ENCODE data around the gene FRMD7. TPM values are rescaled to one million over a fixed set of nuclear protein-coding genes. Genes with fewer than 3 reads are reported as not detected.
"Not testable (repeated sequence)": the region's sequence is repeated elsewhere in the genome, so short reads cannot be mapped to it uniquely, and the experiment has no call there.

The FRMD7 gene
- total and polyA plus RNA-seq, 7 donors: under 0.01 to 0.55 TPM; not detected in 5

GRCh38 chrX:132165651-132166050, 37.8 kb upstream of the FRMD7 start:
- Histone ChIP-seq H3K27me3 (no peaks in the 10 kb centered on the region), H3K27ac (no peak overlapping the region), H3K4me1 (no peaks in the 10 kb centered on the region), H3K36me3 (no peaks in the 10 kb centered on the region), H3K4me3 (no peak overlapping the region), H3K9me3 (no peaks in the 10 kb centered on the region)
- no peak for TF ChIP-seq POLR2AphosphoS5 (IDR thresholded peaks at IDR 0.05)
- no peak for TF ChIP-seq POLR2A (IDR thresholded peaks at IDR 0.05)
- no peak for TF ChIP-seq EP300 (IDR thresholded peaks at IDR 0.05)
- TF ChIP-seq CTCF (IDR thresholded peaks at IDR 0.05): no peak
- DNase-seq: no peak
- intact Hi-C loops (cut with DNase I): no loop called here

- no peak overlapping the region for H3K4me3 ChIP-seq
- no peak for TF ChIP-seq EP300 (IDR thresholded peaks at IDR 0.05)
- TF ChIP-seq POLR2A (IDR thresholded peaks at IDR 0.05): no peak
- no peak for TF ChIP-seq POLR2AphosphoS5 (IDR thresholded peaks at IDR 0.05)
- TF ChIP-seq CTCF (IDR thresholded peaks at IDR 0.05): no peak
- intact Hi-C loops (cut with DNase I): no loop called here
Measured at GRCh38 chrX:132165005-132165404, 37.2 kb upstream of the FRMD7 start.

GRCh38 chrX:132163094-132163493, 35.3 kb upstream of the FRMD7 start:
- H3K27ac ChIP-seq; H3K36me3 ChIP-seq; H3K27me3 ChIP-seq; intact Hi-C loops (cut with DNase I); H3K4me3 ChIP-seq; H3K4me1 ChIP-seq; DNase-seq; H3K9me3 ChIP-seq: not testable (repeated sequence)
- 93 to 95% methylated on average over 3 of the region's 3 CpGs for WGBS, 2 donors

More at GRCh38 chrX:132165005-132165404, 37.2 kb upstream of the FRMD7 start:
- Histone ChIP-seq H3K4me1 (no peaks in the 10 kb centered on the region), H3K27ac (no peak overlapping the region), H3K27me3 (no peaks in the 10 kb centered on the region), H3K36me3 (no peaks in the 10 kb centered on the region), H3K9me3 (no peaks in the 10 kb centered on the region)
- DNase-seq: no peak

- Histone ChIP-seq H3K4me1 (no peaks in the 10 kb centered on the region), H3K27ac (no peak overlapping the region), H3K27me3 (no peaks in the 10 kb centered on the region), H3K4me3 (no peak overlapping the region), H3K36me3 (no peaks in the 10 kb centered on the region), H3K9me3 (no peaks in the 10 kb centered on the region)
- no peak for TF ChIP-seq EP300 (IDR thresholded peaks at IDR 0.05)
- TF ChIP-seq POLR2AphosphoS5 (IDR thresholded peaks at IDR 0.05): no peak
- no peak for TF ChIP-seq CTCF (IDR thresholded peaks at IDR 0.05)
- no peak for TF ChIP-seq POLR2A (IDR thresholded peaks at IDR 0.05)
- no peak for DNase-seq
- intact Hi-C loops (cut with DNase I): no loop called here
- WGBS, 2 donors: 69 to 77% methylated on average over 4 of the region's 4 CpGs
Measured at GRCh38 chrX:132153166-132153565, 25.3 kb upstream of the FRMD7 start.

GRCh38 chrX:132146456-132146855, 18.6 kb upstream of the FRMD7 start:
- DNase-seq: no peak
- H3K4me1 ChIP-seq: no peaks in the 10 kb centered on the region
- no peaks in the 10 kb centered on the region for H3K36me3 ChIP-seq
- no peak overlapping the region for H3K27ac ChIP-seq
- H3K4me3 ChIP-seq: no peak overlapping the region
- no peaks in the 10 kb centered on the region for H3K9me3 ChIP-seq
- intact Hi-C loops (cut with DNase I): no loop called here
- TF ChIP-seq POLR2A (IDR thresholded peaks at IDR 0.05): no peak
- TF ChIP-seq EP300 (IDR thresholded peaks at IDR 0.05): no peak
- TF ChIP-seq CTCF (IDR thresholded peaks at IDR 0.05): no peak
- TF ChIP-seq POLR2AphosphoS5 (IDR thresholded peaks at IDR 0.05): no peak
- H3K27me3 ChIP-seq: peaks cover 0 to 4% (median 0%) of the 10 kb centered on the region in 3 donors
- WGBS, 2 donors: 30 to 60% methylated on average over 1 of the region's 1 CpG

All from sigmoid colon (tissue), 7 donors.